Erythroblast (primary cell): ENCODE data around the gene NTM.

Experiments
- GATA1 ChIP-seq: IDR thresholded peaks from 2 replicates; pipeline ENCODE4 v1.6.1; 2011; ENCODE audit warnings: low read depth, mild to moderate bottlenecking, control low read depth, low read length, moderate library complexity
- POLR2A ChIP-seq: IDR thresholded peaks from 2 replicates; pipeline ENCODE4 v1.6.1; 2011; ENCODE audit warnings: mild to moderate bottlenecking, low read length

DNA sequence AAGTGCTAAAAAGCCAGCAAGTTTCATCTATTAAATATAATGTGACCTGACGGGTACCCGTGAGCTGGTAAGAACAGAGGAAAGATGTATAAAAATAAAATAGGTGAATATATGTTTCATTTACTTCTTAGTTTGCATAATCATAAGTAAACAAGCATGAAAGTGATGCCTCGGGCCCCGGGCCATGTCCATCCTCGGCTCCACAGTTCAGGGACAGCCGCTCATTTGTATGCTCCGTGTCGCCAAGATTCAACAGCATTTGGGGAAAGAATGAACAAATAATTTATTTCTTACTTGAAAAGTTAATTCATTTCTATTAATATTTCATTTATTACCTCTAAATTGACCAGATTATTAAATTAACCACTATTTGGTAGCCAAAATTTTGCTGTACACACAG, 251.8 kb downstream of the NTM start:
- no peak for TF ChIP-seq POLR2A
- TF ChIP-seq GATA1 = no peak
